ENCODE results near the gene NHERF2. TPM values are rescaled to one million over a fixed set of nuclear protein-coding genes. Genes with fewer than 3 reads are reported as not detected.

Gene NHERF2
- total RNA-seq, 1 donor from 2014 or later = 23.4 TPM

GRCh38 chr16:2064368-2064945, 37.8 kb downstream of the NHERF2 start:
- DNase-seq (ENCODE audit: extremely low spot score, unreplicated experiment) = no peak
- Mint-ChIP-seq H3K36me3 (peaks cover 3% of the 10 kb centered on the region), H3K4me1 (ENCODE audit: unreplicated experiment) (no peaks in the 10 kb centered on the region), H3K27ac (no peak overlapping the region), H3K9me3 (no peaks in the 10 kb centered on the region), H3K4me3 (no peak overlapping the region), H3K27me3 (no peaks in the 10 kb centered on the region)
- TF ChIP-seq, protein P1, sequence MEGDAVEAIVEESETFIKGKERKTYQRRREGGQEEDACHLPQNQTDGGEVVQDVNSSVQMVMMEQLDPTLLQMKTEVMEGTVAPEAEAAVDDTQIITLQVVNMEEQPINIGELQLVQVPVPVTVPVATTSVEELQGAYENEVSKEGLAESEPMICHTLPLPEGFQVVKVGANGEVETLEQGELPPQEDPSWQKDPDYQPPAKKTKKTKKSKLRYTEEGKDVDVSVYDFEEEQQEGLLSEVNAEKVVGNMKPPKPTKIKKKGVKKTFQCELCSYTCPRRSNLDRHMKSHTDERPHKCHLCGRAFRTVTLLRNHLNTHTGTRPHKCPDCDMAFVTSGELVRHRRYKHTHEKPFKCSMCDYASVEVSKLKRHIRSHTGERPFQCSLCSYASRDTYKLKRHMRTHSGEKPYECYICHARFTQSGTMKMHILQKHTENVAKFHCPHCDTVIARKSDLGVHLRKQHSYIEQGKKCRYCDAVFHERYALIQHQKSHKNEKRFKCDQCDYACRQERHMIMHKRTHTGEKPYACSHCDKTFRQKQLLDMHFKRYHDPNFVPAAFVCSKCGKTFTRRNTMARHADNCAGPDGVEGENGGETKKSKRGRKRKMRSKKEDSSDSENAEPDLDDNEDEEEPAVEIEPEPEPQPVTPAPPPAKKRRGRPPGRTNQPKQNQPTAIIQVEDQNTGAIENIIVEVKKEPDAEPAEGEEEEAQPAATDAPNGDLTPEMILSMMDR (conservative IDR thresholded peaks at IDR 0.05) = no peak

DNA sequence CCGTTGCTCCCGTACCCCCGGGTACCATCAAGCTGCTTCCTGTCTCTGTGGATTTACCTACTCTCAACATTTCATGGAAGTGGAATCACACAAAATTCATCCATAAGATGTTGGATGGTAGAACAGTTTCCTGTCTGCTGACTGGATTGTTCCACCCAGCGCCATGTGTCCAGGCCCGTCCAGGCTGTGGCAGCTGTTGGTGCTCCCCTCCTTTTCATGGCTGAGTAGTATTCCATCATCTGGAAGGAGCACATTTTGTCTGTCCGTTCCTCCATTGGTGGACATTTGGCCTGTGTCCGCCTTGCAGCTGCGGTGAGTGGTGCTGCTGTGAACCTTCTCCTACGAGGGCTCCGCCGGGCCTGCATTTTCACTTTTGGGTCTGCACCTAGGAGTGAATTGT, 39.4 kb downstream of the NHERF2 start:
- Mint-ChIP-seq H3K27me3 (no peaks in the 10 kb centered on the region), H3K36me3 (peaks cover 3% of the 10 kb centered on the region), H3K4me3 (no peak overlapping the region), H3K9me3 (no peaks in the 10 kb centered on the region), H3K4me1 (ENCODE audit: unreplicated experiment) (no peaks in the 10 kb centered on the region), H3K27ac (no peak overlapping the region)
- DNase-seq (ENCODE audit: extremely low spot score, unreplicated experiment) = no peak
- TF ChIP-seq, protein P1 (conservative IDR thresholded peaks at IDR 0.05) = no peak

DNA sequence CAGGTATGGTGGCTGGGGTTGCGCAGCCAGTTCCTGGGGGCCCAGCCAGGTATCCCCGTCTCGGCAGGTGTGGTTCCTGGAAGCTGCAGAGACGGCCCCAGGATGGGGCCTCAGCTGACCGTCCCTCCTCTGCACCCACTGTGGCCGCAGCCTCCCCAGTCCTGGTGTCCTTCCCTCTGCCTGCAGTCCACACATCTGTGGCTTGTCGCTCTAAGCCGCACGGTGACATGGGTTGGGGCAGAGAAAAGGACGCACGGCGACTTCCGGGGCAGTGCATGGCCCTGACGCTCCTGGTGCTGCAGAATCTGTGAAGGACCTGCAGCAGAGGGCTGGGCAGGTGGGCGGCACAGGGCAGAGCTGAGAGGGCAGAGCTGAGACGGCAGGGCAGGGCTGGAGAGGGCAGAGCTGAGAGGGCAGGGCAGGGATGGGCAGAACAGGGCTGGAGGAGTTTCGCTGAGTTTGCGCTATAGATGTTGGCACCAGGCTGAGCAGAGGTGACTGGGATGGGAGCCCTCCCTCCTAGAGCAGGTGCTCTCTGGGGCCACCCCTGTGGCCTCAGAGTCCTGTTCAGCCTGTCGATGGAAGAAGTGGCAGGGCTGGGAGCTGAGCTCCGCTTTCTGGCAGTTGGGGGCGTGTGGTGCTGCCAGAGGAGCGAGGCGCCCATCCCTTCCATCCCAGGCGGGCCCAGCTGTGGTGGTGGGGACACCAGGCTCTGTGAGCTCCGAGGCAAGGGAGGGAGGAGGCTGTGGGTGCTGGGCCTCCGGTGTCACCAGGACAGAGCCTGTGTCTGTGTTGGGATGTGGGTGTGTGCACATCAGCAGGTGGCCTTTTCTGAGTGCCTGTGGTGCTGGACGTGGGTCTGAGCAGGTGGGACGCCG, 44.1 kb downstream of the NHERF2 start:
- Mint-ChIP-seq H3K4me1 (ENCODE audit: unreplicated experiment) (no peaks in the 10 kb centered on the region), H3K9me3 (no peaks in the 10 kb centered on the region), H3K27ac (no peak overlapping the region), H3K36me3 (peaks cover 3% of the 10 kb centered on the region), H3K4me3 (no peak overlapping the region), H3K27me3 (no peaks in the 10 kb centered on the region)
- DNase-seq (ENCODE audit: extremely low spot score, unreplicated experiment) = no peak
- TF ChIP-seq, protein P1 (conservative IDR thresholded peaks at IDR 0.05) = no peak

- Mint-ChIP-seq H3K4me3 (no peak overlapping the region), H3K27ac (no peak overlapping the region), H3K36me3 (peaks cover 3% of the 10 kb centered on the region), H3K9me3 (no peaks in the 10 kb centered on the region), H3K4me1 (ENCODE audit: unreplicated experiment) (no peaks in the 10 kb centered on the region), H3K27me3 (no peaks in the 10 kb centered on the region)
- TF ChIP-seq, protein P1 (conservative IDR thresholded peaks at IDR 0.05) = no peak
- no peak for DNase-seq (ENCODE audit: extremely low spot score, unreplicated experiment)
Observed at GRCh38 chr16:2071454-2072202, 44.9 kb downstream of the NHERF2 start.

GRCh38 chr16:2072926-2073325, 46.2 kb downstream of the NHERF2 start:
- no peak overlapping the region for H3K27ac Mint-ChIP-seq
- H3K4me3 Mint-ChIP-seq = no peak overlapping the region
- TF ChIP-seq, protein P1 (conservative IDR thresholded peaks at IDR 0.05) = no peak

More at GRCh38 chr16:2072926-2073325, 46.2 kb downstream of the NHERF2 start:
- H3K27me3 Mint-ChIP-seq = no peaks in the 10 kb centered on the region
- no peaks in the 10 kb centered on the region for H3K9me3 Mint-ChIP-seq
- H3K4me1 Mint-ChIP-seq (ENCODE audit: unreplicated experiment) = no peaks in the 10 kb centered on the region
- no peak for DNase-seq (ENCODE audit: extremely low spot score, unreplicated experiment)
- H3K36me3 Mint-ChIP-seq = peaks cover 3% of the 10 kb centered on the region
